Measurements from ENCODE around the gene CNOT9. TPM values are rescaled to one million over a fixed set of nuclear protein-coding genes. Genes with fewer than 3 reads are reported as not detected.

The CNOT9 gene
- total RNA-seq, 1 donor from 2014 or later, result 35.6 TPM

DNA sequence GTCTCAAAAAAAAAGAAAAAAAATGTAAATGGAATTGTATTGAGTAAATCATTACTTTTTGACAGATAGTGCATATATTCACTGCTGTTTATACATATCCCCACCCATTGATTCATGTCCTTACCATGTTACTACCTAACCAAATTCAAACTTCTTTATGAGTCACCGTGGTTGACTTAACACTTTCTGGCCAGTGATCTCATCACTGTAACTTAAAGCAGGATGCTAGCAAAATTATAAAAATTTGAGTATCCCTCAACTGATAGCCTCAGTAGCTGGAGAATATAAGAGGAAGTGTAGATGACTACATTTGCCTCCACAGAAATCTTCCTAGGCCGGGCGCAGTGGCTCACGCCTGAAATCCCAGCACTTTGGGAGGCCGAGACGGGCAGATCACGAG, 13.4 kb downstream of the CNOT9 start:
- Histone ChIP-seq H3K4me1 (ENCODE audit: insufficient read depth, low read length) (peaks cover 4% of the 10 kb centered on the region), H3K4me3 (ENCODE audit: insufficient read depth, low read depth, low read length) (no peak overlapping the region), H4K20me1 (ENCODE audit: insufficient read depth, low read length) (peaks cover 32% of the 10 kb centered on the region), H3K4me2 (ENCODE audit: low read length) (peak overlapping the region; percentile 35), H3K27me3 (ENCODE audit: insufficient read depth, low read length) (no peaks in the 10 kb centered on the region), H3K79me2 (ENCODE audit: insufficient read depth, low read length) (peaks cover 55% of the 10 kb centered on the region), H3K27ac (ENCODE audit: low read depth, low read length) (peak overlapping the region; percentile 63), H3K9me3 (ENCODE audit: insufficient read depth, low read depth, low read length) (no peaks in the 10 kb centered on the region), H2AFZ (ENCODE audit: low read depth, low read length) (no peak overlapping the region), H3K36me3 (ENCODE audit: insufficient read depth, low read length) (peaks cover 26% of the 10 kb centered on the region), H3K9ac (ENCODE audit: low read length) (peak overlapping the region; percentile 49)
- H3K27me3 Mint-ChIP-seq (ENCODE audit: low read depth, unreplicated experiment), result no peaks in the 10 kb centered on the region
- peaks cover 12% of the 10 kb centered on the region for H3K36me3 Mint-ChIP-seq (ENCODE audit: low read depth, unreplicated experiment)
- no peak overlapping the region for H3K4me3 Mint-ChIP-seq (ENCODE audit: unreplicated experiment)
- DNase-seq (ENCODE audit: low read depth) (peak; percentile 83), FAIRE-seq (no peak)
- H3K9me3 Mint-ChIP-seq (ENCODE audit: unreplicated experiment), result no peaks in the 10 kb centered on the region
- peaks cover 12% of the 10 kb centered on the region for H3K4me1 Mint-ChIP-seq (ENCODE audit: low read depth, unreplicated experiment)
- TF ChIP-seq, protein P1, sequence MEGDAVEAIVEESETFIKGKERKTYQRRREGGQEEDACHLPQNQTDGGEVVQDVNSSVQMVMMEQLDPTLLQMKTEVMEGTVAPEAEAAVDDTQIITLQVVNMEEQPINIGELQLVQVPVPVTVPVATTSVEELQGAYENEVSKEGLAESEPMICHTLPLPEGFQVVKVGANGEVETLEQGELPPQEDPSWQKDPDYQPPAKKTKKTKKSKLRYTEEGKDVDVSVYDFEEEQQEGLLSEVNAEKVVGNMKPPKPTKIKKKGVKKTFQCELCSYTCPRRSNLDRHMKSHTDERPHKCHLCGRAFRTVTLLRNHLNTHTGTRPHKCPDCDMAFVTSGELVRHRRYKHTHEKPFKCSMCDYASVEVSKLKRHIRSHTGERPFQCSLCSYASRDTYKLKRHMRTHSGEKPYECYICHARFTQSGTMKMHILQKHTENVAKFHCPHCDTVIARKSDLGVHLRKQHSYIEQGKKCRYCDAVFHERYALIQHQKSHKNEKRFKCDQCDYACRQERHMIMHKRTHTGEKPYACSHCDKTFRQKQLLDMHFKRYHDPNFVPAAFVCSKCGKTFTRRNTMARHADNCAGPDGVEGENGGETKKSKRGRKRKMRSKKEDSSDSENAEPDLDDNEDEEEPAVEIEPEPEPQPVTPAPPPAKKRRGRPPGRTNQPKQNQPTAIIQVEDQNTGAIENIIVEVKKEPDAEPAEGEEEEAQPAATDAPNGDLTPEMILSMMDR (IDR thresholded peaks at IDR 0.05; ENCODE audit: insufficient read depth, low read depth, low read length), result no peak
- no peak for TF ChIP-seq EZH2 (IDR thresholded peaks at IDR 0.05; ENCODE audit: insufficient read depth, low read length)
- peak overlapping the region; percentile 78 for H3K27ac Mint-ChIP-seq (ENCODE audit: unreplicated experiment)

DNA sequence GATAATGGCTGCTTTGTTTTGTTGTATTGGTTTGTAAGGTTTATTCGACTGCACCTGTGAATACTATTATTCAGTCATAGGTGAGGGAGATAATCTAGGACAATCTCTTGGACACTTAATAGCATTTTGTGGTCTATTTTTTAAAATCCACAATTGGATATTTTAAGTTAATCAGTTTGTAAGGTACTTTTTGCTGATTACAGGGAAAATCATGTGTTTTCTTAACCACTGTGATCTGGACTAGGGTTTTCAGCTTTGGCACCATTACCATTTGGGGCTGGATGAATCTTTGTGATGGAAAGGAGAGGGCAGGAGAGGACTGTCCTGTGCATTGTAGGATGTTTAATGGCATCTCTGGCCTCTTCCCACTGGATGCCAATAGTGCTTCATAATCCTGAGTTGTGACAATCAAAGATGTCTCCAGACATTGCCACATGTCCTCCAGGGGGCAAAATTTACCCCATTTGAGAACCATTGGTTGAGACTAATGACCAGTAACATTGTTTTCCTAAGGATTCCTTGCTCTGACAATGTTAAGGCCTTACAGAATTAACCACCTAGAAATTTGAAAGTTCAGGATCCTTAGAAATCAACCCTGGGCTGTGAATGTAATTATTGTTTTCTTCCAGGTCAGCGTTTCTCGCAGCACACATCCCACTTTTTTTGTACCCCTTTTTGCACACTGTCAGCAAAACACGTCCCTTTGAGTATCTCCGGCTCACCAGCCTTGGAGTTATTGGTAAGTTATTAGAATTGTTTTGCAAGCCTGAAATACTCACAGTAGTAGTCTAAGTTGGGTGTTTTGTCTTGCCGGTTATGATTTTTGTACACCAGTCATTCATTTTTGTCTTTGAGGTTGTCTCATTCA, 15.6 kb downstream of the CNOT9 start:
- no peak overlapping the region for H3K4me3 Mint-ChIP-seq (ENCODE audit: unreplicated experiment)

More for the DNA sequence above, 15.6 kb downstream of the CNOT9 start:
- Mint-ChIP-seq H3K4me1 (ENCODE audit: low read depth, unreplicated experiment) (peaks cover 12% of the 10 kb centered on the region), H3K36me3 (ENCODE audit: low read depth, unreplicated experiment) (peaks cover 12% of the 10 kb centered on the region), H3K27me3 (ENCODE audit: low read depth, unreplicated experiment) (no peaks in the 10 kb centered on the region), H3K9me3 (ENCODE audit: unreplicated experiment) (no peaks in the 10 kb centered on the region), H3K27ac (ENCODE audit: unreplicated experiment) (no peak overlapping the region)
- Histone ChIP-seq H3K36me3 (ENCODE audit: insufficient read depth, low read length) (peaks cover 31% of the 10 kb centered on the region), H3K79me2 (ENCODE audit: insufficient read depth, low read length) (peaks cover 33% of the 10 kb centered on the region), H3K4me1 (ENCODE audit: insufficient read depth, low read length) (peaks cover 4% of the 10 kb centered on the region), H3K27ac (ENCODE audit: low read depth, low read length) (no peak overlapping the region), H3K27me3 (ENCODE audit: insufficient read depth, low read length) (no peaks in the 10 kb centered on the region), H3K9me3 (ENCODE audit: insufficient read depth, low read depth, low read length) (no peaks in the 10 kb centered on the region), H4K20me1 (ENCODE audit: insufficient read depth, low read length) (peaks cover 17% of the 10 kb centered on the region), H3K4me3 (ENCODE audit: insufficient read depth, low read depth, low read length) (no peak overlapping the region), H3K4me2 (ENCODE audit: low read length) (no peak overlapping the region), H3K9ac (ENCODE audit: low read length) (no peak overlapping the region), H2AFZ (ENCODE audit: low read depth, low read length) (no peak overlapping the region)
- no peak for TF ChIP-seq EZH2 (IDR thresholded peaks at IDR 0.05; ENCODE audit: insufficient read depth, low read length)
- TF ChIP-seq, protein P1 (IDR thresholded peaks at IDR 0.05; ENCODE audit: insufficient read depth, low read depth, low read length), result no peak
- FAIRE-seq, result no peak
- no peak for DNase-seq (ENCODE audit: low read depth)
